ENCODE data around the gene OR52D1.

OR52D1 gene

GRCh38 chr11:5488385-5488784 is at the start of gene OR52D1:
OR52D1 (plus strand) TSS chr11:5488685; CDS start chr11:5488707, 22 bp downstream.
- DNase-seq = no peak

GRCh38 chr11:5441414-5441813 is 47.1 kb upstream of the OR52D1 start, which contains the start of gene OR51I1:
OR51I1 (minus strand) TSS chr11:5441514; CDS start chr11:5441514, 0 bp downstream.
- DNase-seq = no peak

GRCh38 chr11:5443835-5444393 is 44.6 kb upstream of the OR52D1 start:
- no peak for DNase-seq

GRCh38 chr11:5449023-5449422 is 39.5 kb upstream of the OR52D1 start, which contains the start of gene OR51I2:
OR51I2 (plus strand) TSS chr11:5449323; CDS start chr11:5453489, 4,166 bp downstream.
- no peak for DNase-seq

- DNase-seq = no peak
These were observed 39.1 kb upstream of the OR52D1 start for GRCh38 chr11:5449432-5449831.

GRCh38 chr11:5460983-5461621 is 27.4 kb upstream of the OR52D1 start:
- no peak for DNase-seq

GRCh38 chr11:5467527-5467926 is 21.0 kb upstream of the OR52D1 start:
- DNase-seq = no peak

GRCh38 chr11:5473921-5474320 is 14.6 kb upstream of the OR52D1 start:
- no peak for DNase-seq

- DNase-seq = peak; percentile 38
These were observed 12.2 kb upstream of the OR52D1 start for GRCh38 chr11:5476186-5476819.

GRCh38 chr11:5486003-5486402 is 2.5 kb upstream of the OR52D1 start:
- no peak for DNase-seq

GRCh38 chr11:5486421-5486820 is 2.1 kb upstream of the OR52D1 start:
- no peak for DNase-seq

GRCh38 chr11:5488798-5489399 is 414 bp downstream of the OR52D1 start:
- no peak for DNase-seq

- DNase-seq = no peak
These were observed 1.3 kb downstream of the OR52D1 start for GRCh38 chr11:5489576-5490357.

- no peak for DNase-seq
These were observed 11.2 kb downstream of the OR52D1 start for GRCh38 chr11:5499671-5500070.

- no peak for DNase-seq
These were observed 11.9 kb downstream of the OR52D1 start for GRCh38 chr11:5500393-5500801.

GRCh38 chr11:5504403-5504921 is 16.0 kb downstream of the OR52D1 start:
- DNase-seq = no peak

- DNase-seq = no peak
These were observed 17.0 kb downstream of the OR52D1 start for GRCh38 chr11:5505363-5506048.

GRCh38 chr11:5507177-5507932 is 18.9 kb downstream of the OR52D1 start:
- DNase-seq = no peak

- no peak for DNase-seq
These were observed 19.4 kb downstream of the OR52D1 start for GRCh38 chr11:5507933-5508305.

- no peak for DNase-seq
These were observed 20.1 kb downstream of the OR52D1 start for GRCh38 chr11:5508605-5509004.

- no peak for DNase-seq
These were observed 21.3 kb downstream of the OR52D1 start, which contains the start of gene UBQLN3 for GRCh38 chr11:5509803-5510202. UBQLN3 (minus strand) TSS chr11:5509957; CDS start chr11:5509558, 399 bp downstream.

Measured in activated CD4-positive, alpha-beta T cell treated with anti-CD3 and anti-CD28 coated beads, Interleukin-2, amount 50 U/mL, for 16 hours (primary cell).